Kidney epithelial cell (primary cell): Measurements from ENCODE around the gene CPNE4. TPM values are rescaled to one million over a fixed set of nuclear protein-coding genes. Genes with fewer than 3 reads are reported as not detected.
"Not testable (repeated sequence)": the region's sequence is repeated elsewhere in the genome, so short reads cannot be mapped to it uniquely, and the experiment has no call there.

Source experiments
- DNase-seq: peaks from one replicate; pipeline ENCODE4 v3.0.0-alpha.2; 2010; ENCODE audit warnings: low read depth
- H3K27me3 ChIP-seq: 2 replicates; pipeline ENCODE4 v1.6.0; 2011; ENCODE audit warnings: low read length; ENCODE audit not compliant: control insufficient read depth, insufficient read depth
- H3K36me3 ChIP-seq: 2 replicates; pipeline ENCODE4 v1.5.1; 2011; ENCODE audit warnings: low read length; ENCODE audit not compliant: control insufficient read depth, insufficient read depth
- H3K4me3 ChIP-seq: 2 replicates; pipeline ENCODE4 v1.5.1; 2011; ENCODE audit warnings: low read depth, mild to moderate bottlenecking, control low read depth, low read length
- CTCF ChIP-seq: IDR thresholded peaks from 2 replicates; pipeline ENCODE4 v1.5.1; 2011; ENCODE audit warnings: mild to moderate bottlenecking, moderate library complexity, low read length, control low read depth, inconsistent platforms; ENCODE audit not compliant: insufficient read depth, poor library complexity, severe bottlenecking
- total RNA-seq: library from RNA; depleted of rRNA; stranded (reverse); fragments of >200 nt; gene quantifications from 2 replicates; pipeline ENCODE4 v1.2.3, GENCODE V29; 2015

The CPNE4 gene
- total RNA-seq, 1 donor from 2014 or later, result 3.7 TPM

DNA sequence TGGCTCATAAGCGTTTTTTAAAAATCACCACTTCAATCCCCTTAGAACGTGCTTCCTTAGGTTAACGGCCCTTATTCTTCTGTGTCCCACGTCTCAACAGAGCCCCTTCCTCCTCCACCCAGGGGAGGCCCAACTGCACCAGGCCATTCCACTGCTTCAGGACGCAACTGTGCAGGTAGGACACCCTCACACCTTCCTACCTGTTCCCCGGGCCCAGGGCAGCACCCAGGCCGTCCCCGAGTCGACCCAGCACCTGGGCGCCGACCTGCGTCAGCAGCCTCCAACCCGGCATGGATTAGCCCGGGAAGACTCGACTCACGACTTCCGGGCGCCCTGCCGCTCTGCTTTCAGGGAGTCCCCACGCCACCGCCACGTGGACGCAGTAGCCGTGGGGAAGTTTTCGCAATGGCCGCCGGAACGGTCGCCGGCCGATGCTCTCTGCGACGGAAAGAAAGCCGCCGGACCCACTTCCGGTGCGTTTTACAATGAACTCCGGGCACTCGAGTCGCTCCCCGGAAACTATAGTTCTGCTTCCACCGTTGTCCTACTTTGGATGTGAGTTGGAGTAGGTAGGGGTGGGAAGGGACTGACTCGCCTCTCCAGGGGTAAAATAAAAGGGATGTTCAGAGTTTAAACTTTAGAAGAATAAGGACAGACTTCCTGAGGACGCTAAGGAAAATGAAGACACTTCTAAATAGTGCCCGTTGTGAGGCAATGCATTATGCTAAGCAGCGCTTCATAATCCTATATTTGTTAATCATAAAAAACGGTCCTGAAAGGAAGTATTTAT is 532.1 kb downstream of the CPNE4 start, which contains the start of gene MRPL3:
TSS of gene MRPL3 (minus strand) at position 442 of the 790 bp plus-strand sequence. CDS start at position 292, 150 bp downstream.
- TF ChIP-seq CTCF, result no peak
- no peaks in the 10 kb centered on the region for H3K27me3 ChIP-seq
- peak; percentile 37 for DNase-seq
- H3K4me3 ChIP-seq, result peak within 1 kb of the TSS; percentile 75
- no peaks in the 10 kb centered on the region for H3K36me3 ChIP-seq

DNA sequence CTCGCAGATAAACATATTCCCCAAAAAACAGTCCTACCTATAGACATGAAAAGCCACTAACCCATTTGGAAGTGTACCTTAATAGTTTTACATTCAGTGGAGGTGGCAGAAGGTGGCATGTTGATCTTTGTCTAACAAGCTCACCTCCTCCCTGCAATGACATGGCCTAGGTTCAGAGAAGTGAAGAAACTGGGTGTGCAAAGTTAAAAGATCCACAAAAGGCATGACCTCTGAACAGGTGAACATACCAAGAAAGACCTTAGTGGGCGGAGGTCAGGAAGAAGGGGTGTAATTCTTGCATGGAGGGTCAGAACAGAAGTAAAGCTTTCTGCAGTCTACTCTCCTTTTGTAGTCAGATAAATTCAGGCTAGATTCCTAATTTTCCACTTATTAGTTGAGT is 532.9 kb downstream of the CPNE4 start:
- Histone ChIP-seq H3K4me3 (peak overlapping the region; percentile 75), H3K27me3 (no peaks in the 10 kb centered on the region), H3K36me3 (no peaks in the 10 kb centered on the region)
- no peak for DNase-seq
- TF ChIP-seq CTCF, result no peak

- Histone ChIP-seq H3K27me3 (no peaks in the 10 kb centered on the region), H3K36me3 (peaks cover 1% of the 10 kb centered on the region), H3K4me3 (no peak overlapping the region)
- DNase-seq, result peak; percentile 65
- TF ChIP-seq CTCF, result no peak
Observed at GRCh38 chr3:131494706-131495105, 540.1 kb downstream of the CPNE4 start.

DNA sequence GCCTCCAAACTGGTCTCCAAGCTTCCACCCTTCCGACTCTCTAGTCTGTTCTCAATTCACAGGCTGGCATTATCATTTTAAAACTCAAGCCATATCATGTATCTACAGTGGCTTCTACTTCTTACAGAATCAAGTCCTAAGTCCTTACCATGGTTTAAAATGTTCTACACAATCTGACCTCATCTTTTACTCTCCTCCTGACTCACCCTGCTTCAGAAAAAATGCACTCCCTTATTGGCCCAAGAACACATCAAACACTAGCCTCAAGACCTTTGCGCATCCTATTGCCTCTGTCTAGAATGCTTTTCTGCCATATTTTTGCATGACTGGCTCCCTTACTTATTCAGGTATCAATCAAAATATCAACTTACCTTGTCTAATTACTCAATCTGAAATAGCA is 543.0 kb downstream of the CPNE4 start:
- no peak overlapping the region for H3K4me3 ChIP-seq
- DNase-seq, result no peak
- no peak for TF ChIP-seq CTCF
- H3K36me3 ChIP-seq, result peaks cover under 1% of the 10 kb centered on the region
- no peaks in the 10 kb centered on the region for H3K27me3 ChIP-seq

GRCh38 chr3:131491084-131491483 is 543.7 kb downstream of the CPNE4 start:
- Histone ChIP-seq H3K27me3 (no peaks in the 10 kb centered on the region), H3K36me3 (no peaks in the 10 kb centered on the region), H3K4me3 (no peak overlapping the region)
- no peak for TF ChIP-seq CTCF
- DNase-seq, result no peak

DNA sequence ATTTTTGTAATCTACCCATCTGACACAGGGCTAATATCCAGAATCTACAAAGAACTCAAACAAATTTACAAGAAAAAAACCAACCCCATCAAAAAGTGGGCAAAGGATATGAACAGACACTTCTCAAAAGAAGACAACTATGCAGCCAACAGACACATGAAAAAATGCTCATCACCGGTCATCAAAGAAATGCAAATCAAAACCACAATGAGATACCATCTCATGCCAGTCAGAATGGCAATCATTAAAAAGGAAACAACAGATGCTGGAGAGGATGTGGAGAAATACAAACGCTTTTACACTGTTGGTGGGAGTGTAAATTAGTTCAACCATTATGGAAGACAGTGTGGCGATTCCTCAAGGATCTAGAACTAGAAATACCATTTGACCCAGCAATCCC is 548.3 kb downstream of the CPNE4 start:
- not testable (repeated sequence) for DNase-seq, H3K4me3 ChIP-seq, H3K36me3 ChIP-seq, H3K27me3 ChIP-seq
